PC-9 (cell line): ENCODE results near the gene MYO7B.

Experiments used
- EZH2 ChIP-seq: fragments of 200-600 bp; sonication (generic); IDR thresholded peaks from 2 replicates; pipeline ENCODE4 v1.8.0; 2017; ENCODE audit warnings: antibody characterized with exemption, low read depth
- TF ChIP-seq, protein P1 (sequence below): fragments of 200-600 bp; sonication (generic); conservative IDR thresholded peaks from 2 replicates; pipeline ENCODE4 v1.6.1; 2017; ENCODE audit warnings: mixed run types, antibody characterized with exemption, mild to moderate bottlenecking, moderate library complexity

GRCh38 chr2:127672341-127673224 is 137.1 kb downstream of the MYO7B start:
- TF ChIP-seq, protein P1, sequence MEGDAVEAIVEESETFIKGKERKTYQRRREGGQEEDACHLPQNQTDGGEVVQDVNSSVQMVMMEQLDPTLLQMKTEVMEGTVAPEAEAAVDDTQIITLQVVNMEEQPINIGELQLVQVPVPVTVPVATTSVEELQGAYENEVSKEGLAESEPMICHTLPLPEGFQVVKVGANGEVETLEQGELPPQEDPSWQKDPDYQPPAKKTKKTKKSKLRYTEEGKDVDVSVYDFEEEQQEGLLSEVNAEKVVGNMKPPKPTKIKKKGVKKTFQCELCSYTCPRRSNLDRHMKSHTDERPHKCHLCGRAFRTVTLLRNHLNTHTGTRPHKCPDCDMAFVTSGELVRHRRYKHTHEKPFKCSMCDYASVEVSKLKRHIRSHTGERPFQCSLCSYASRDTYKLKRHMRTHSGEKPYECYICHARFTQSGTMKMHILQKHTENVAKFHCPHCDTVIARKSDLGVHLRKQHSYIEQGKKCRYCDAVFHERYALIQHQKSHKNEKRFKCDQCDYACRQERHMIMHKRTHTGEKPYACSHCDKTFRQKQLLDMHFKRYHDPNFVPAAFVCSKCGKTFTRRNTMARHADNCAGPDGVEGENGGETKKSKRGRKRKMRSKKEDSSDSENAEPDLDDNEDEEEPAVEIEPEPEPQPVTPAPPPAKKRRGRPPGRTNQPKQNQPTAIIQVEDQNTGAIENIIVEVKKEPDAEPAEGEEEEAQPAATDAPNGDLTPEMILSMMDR, result no peak
- no peak for TF ChIP-seq EZH2
